HCT116 (cell line): ENCODE measurements around the gene RHOU. TPM values are rescaled to one million over a fixed set of nuclear protein-coding genes. Genes with fewer than 3 reads are reported as not detected.

ENCODE experiments used
- ATAC-seq: fragments of 200-7000 bp; cut with Tn5 transposase; 2 replicates; pipeline ENCODE4 v1.9.1; 2020; ENCODE audit warnings: mild to moderate bottlenecking, moderate library complexity
- BruUV-seq: library from RNA; stranded (reverse); fragments of 400-500 nt; replicated peaks from 2 replicates; lab custom pipeline; 2021; lab: Mats Ljungman, UMichigan
- CTCF ChIA-PET: fragments of 300-600 bp; sonication (Branson Sonifier 250); formaldehyde crosslinking; loops from one replicate; lab custom pipeline; 2021; ENCODE audit warnings: antibody characterized with exemption; lab: Charles Lee
- POLR2A ChIA-PET: fragments of 300-600, 350-600 bp; sonication (Branson Sonifier 250); formaldehyde crosslinking; loops from one replicate; lab custom pipeline; 2021; ENCODE audit warnings: antibody characterized with exemption; lab: Charles Lee
- RAD21 ChIA-PET, 2 experiments: fragments of 300-600 bp; sonication (Branson Sonifier 250); formaldehyde crosslinking; loops; one replicate each; lab custom pipeline; 2023; ENCODE audit warnings: low total read pairs in 2 of 2; ENCODE audit not compliant: uncharacterized antibody in 2 of 2, unreplicated experiment in 2 of 2, low non-redundant PET in 1 of 2; lab: Charles Lee
- DNase-seq: peaks from one replicate; pipeline ENCODE4 v3.0.0-alpha.2; 2010; ENCODE audit warnings: low read depth, low spot score
- H2AFZ ChIP-seq: fragments of 200-600 bp; shearing (Covaris generic), sonication (generic); 2 replicates; pipeline ENCODE4 v1.6.1; 2017; ENCODE audit warnings: low read depth, mixed run types, mixed read lengths, antibody characterized with exemption, low read length; ENCODE audit not compliant: poor library complexity, severe bottlenecking
- H3K27ac ChIP-seq: 2 replicates; pipeline ENCODE4 v1.5.1; 2012; ENCODE audit warnings: low read depth, low read length
- H3K27me3 ChIP-seq: fragments of 200-600 bp; sonication (generic); 2 replicates; pipeline ENCODE4 v1.6.1; 2016; ENCODE audit warnings: mixed run types, low read length, mixed read lengths; ENCODE audit not compliant: insufficient read depth
- H3K36me3 ChIP-seq, 2 experiments: fragments of 200-500 bp in 1 of 2; fragments of 200-600 bp in 1 of 2; sonication (Bioruptor generic) in 1 of 2; sonication (generic) in 1 of 2; 2 replicates each; pipeline versions ENCODE4 v1.5.1 to v1.6.1; 2014 to 2016; ENCODE audit warnings: low read length in 2 of 2, inconsistent platforms in 1 of 2, mixed read lengths in 1 of 2, mixed run types in 1 of 2; ENCODE audit not compliant: insufficient read depth in 2 of 2, control insufficient read depth in 1 of 2
- H3K4me1 ChIP-seq, 2 experiments: fragments of 200-600 bp in 1 of 2; sonication (generic) in 1 of 2; 2 replicates each; pipeline versions ENCODE4 v1.5.1 to v1.6.1; 2012 to 2017; ENCODE audit warnings: low read length in 2 of 2, inconsistent platforms in 1 of 2, mild to moderate bottlenecking in 1 of 2, mixed read lengths in 1 of 2, mixed run types in 1 of 2, moderate library complexity in 1 of 2; ENCODE audit not compliant: insufficient read depth in 2 of 2, control insufficient read depth in 1 of 2
- H3K4me2 ChIP-seq: fragments of 200-600 bp; sonication (generic); 2 replicates; pipeline ENCODE4 v1.6.1; 2017; ENCODE audit warnings: mixed run types, low read length, mixed read lengths
- H3K4me3 ChIP-seq, 2 experiments: fragments of 200-600 bp in 1 of 2; sonication (generic) in 1 of 2; replicated peaks in 1 of 2; 2 replicates each; pipeline ENCODE4 v1.5.1; 2011 to 2016; ENCODE audit warnings: low read length in 2 of 2, control low read depth in 1 of 2, low read depth in 1 of 2, mild to moderate bottlenecking in 1 of 2, mixed read lengths in 1 of 2, mixed run types in 1 of 2
- H3K79me2 ChIP-seq: fragments of 200-600 bp; sonication (generic); 2 replicates; pipeline ENCODE4 v1.6.1; 2017; ENCODE audit warnings: mild to moderate bottlenecking, mixed run types, low read length, moderate library complexity, mixed read lengths; ENCODE audit not compliant: insufficient read depth
- H3K9ac ChIP-seq: fragments of 200-600 bp; sonication (generic); 2 replicates; pipeline ENCODE4 v1.6.1; 2016; ENCODE audit warnings: low read length, mixed read lengths
- H3K9me2 ChIP-seq: fragments of 200-600 bp; sonication (generic), shearing (Covaris generic); 2 replicates; pipeline ENCODE4 v1.6.1; 2017; ENCODE audit warnings: mixed run types, mild to moderate bottlenecking, moderate library complexity; ENCODE audit not compliant: insufficient read depth
- H3K9me3 ChIP-seq, 2 experiments: fragments of 200-500 bp in 1 of 2; fragments of 200-600 bp in 1 of 2; sonication (Bioruptor generic) in 1 of 2; sonication (generic) in 1 of 2; 2 replicates each; pipeline ENCODE4 v1.6.1; 2014 to 2017; ENCODE audit warnings: low read length in 2 of 2, mixed read lengths in 2 of 2, inconsistent platforms in 1 of 2, low read depth in 1 of 2, mild to moderate bottlenecking in 1 of 2, mixed run types in 1 of 2, moderate library complexity in 1 of 2; ENCODE audit not compliant: control insufficient read depth in 1 of 2, insufficient read depth in 1 of 2
- H4K20me1 ChIP-seq: fragments of 200-600 bp; sonication (generic), shearing (Covaris generic); 2 replicates; pipeline ENCODE4 v1.6.1; 2017; ENCODE audit warnings: mixed run types, mild to moderate bottlenecking, moderate library complexity; ENCODE audit not compliant: insufficient read depth
- CBX3 ChIP-seq: IDR thresholded peaks from 2 replicates; pipeline ENCODE4 v1.6.1; 2012; ENCODE audit warnings: low read depth
- CTCF ChIP-seq, 3 experiments: fragments of 200-600 bp in 1 of 3; sonication (generic) in 1 of 3; IDR thresholded peaks in 2 of 3; conservative IDR thresholded peaks in 1 of 3; 2 replicates each; pipeline ENCODE4 v1.5.1; 2012 to 2017; ENCODE audit warnings: low read depth in 2 of 3, low read length in 2 of 3, antibody characterized with exemption in 1 of 3, borderline replicate concordance in 1 of 3, control low read depth in 1 of 3, mild to moderate bottlenecking in 1 of 3, mixed read lengths in 1 of 3, mixed run types in 1 of 3, moderate library complexity in 1 of 3; ENCODE audit not compliant: insufficient read depth in 1 of 3
- EZH2phosphoT487 ChIP-seq: fragments of 200-600 bp; IDR thresholded peaks from 2 replicates; pipeline ENCODE4 v1.6.1; 2018; ENCODE audit warnings: antibody characterized with exemption, borderline replicate concordance
- FOSL1 ChIP-seq: IDR thresholded peaks from 2 replicates; pipeline ENCODE4 v1.6.1; 2012; ENCODE audit warnings: low read depth
- JUND ChIP-seq: IDR thresholded peaks from 2 replicates; pipeline ENCODE4 v1.6.1; 2012
- MAX ChIP-seq: IDR thresholded peaks from 2 replicates; pipeline ENCODE4 v1.6.1; 2012
- POLR2A ChIP-seq: IDR thresholded peaks from 2 replicates; pipeline ENCODE4 v1.7.0; 2011; ENCODE audit warnings: borderline replicate concordance; ENCODE audit not compliant: insufficient read depth, insufficient read length; ENCODE audit errors: extremely low read depth
- SIN3A ChIP-seq: IDR thresholded peaks from 2 replicates; pipeline ENCODE4 v1.6.1; 2012; ENCODE audit warnings: low read depth
- YY1 ChIP-seq: IDR thresholded peaks from 2 replicates; pipeline ENCODE4 v1.6.1; 2011; ENCODE audit warnings: low read length, low read depth, moderate library complexity, mild to moderate bottlenecking; ENCODE audit not compliant: insufficient replicate concordance; ENCODE audit errors: extremely low read depth
- ZNF274 ChIP-seq: fragments of 200-500 bp; sonication (Bioruptor generic); IDR thresholded peaks from 2 replicates; pipeline ENCODE4 v1.6.1; 2014; ENCODE audit warnings: mild to moderate bottlenecking, low read depth, low read length, inconsistent platforms
- intact Hi-C: fragments of 100-400 bp; cut with micrococcal nuclease; formaldehyde crosslinking; loops from 2 replicates; pipeline ENCODE4 v1.10.0; 2022
- total RNA-seq: library from RNA; stranded (reverse); gene quantifications from one replicate; pipeline ENCODE4 v1.2.1, GENCODE V29; 2021; ENCODE audit not compliant: unreplicated experiment
- TF ChIP-seq, protein P1 (sequence below): IDR thresholded peaks from 2 replicates; pipeline ENCODE4 v1.6.1; 2012; ENCODE audit warnings: low read depth

The RHOU gene
- total RNA-seq, 1 experiment from 2014 or later, result 4.0 TPM

GRCh38 chr1:228763561-228763960 lies 28.3 kb downstream of the RHOU start (continued):
- no peak for TF ChIP-seq JUND
- TF ChIP-seq, protein P1, sequence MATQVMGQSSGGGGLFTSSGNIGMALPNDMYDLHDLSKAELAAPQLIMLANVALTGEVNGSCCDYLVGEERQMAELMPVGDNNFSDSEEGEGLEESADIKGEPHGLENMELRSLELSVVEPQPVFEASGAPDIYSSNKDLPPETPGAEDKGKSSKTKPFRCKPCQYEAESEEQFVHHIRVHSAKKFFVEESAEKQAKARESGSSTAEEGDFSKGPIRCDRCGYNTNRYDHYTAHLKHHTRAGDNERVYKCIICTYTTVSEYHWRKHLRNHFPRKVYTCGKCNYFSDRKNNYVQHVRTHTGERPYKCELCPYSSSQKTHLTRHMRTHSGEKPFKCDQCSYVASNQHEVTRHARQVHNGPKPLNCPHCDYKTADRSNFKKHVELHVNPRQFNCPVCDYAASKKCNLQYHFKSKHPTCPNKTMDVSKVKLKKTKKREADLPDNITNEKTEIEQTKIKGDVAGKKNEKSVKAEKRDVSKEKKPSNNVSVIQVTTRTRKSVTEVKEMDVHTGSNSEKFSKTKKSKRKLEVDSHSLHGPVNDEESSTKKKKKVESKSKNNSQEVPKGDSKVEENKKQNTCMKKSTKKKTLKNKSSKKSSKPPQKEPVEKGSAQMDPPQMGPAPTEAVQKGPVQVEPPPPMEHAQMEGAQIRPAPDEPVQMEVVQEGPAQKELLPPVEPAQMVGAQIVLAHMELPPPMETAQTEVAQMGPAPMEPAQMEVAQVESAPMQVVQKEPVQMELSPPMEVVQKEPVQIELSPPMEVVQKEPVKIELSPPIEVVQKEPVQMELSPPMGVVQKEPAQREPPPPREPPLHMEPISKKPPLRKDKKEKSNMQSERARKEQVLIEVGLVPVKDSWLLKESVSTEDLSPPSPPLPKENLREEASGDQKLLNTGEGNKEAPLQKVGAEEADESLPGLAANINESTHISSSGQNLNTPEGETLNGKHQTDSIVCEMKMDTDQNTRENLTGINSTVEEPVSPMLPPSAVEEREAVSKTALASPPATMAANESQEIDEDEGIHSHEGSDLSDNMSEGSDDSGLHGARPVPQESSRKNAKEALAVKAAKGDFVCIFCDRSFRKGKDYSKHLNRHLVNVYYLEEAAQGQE, result no peak
- no peak for TF ChIP-seq YY1
- no peak for TF ChIP-seq FOSL1
- TF ChIP-seq SIN3A, result no peak
- TF ChIP-seq EZH2phosphoT487, result no peak
- TF ChIP-seq, all 23 proteins: peak for 0

GRCh38 chr1:228765168-228765946 lies 30.1 kb downstream of the RHOU start:
- H3K9me2 ChIP-seq, result no peaks in the 10 kb centered on the region
- H2AFZ ChIP-seq, result no peak overlapping the region
- intact Hi-C loops, result no loop called here
- DNase-seq, result no peak
- H3K36me3 ChIP-seq, result no peaks in the 10 kb centered on the region
- H3K9me3 ChIP-seq, result no peaks in the 10 kb centered on the region
- no peaks in the 10 kb centered on the region for H3K79me2 ChIP-seq
- ATAC-seq, result no peak
- H3K4me2 ChIP-seq, result no peak overlapping the region
- RAD21 ChIA-PET, result no interaction called here
- CTCF ChIA-PET, result no interaction called here
- H3K9ac ChIP-seq, result no peak overlapping the region
- H3K27ac ChIP-seq, result no peak overlapping the region
- H3K4me3 ChIP-seq, result no peak overlapping the region
- H3K27me3 ChIP-seq, result no peaks in the 10 kb centered on the region
- POLR2A ChIA-PET, result no interaction called here
- H3K4me1 ChIP-seq, result no peaks in the 10 kb centered on the region
- BruUV-seq, result no TSS peak
- no peaks in the 10 kb centered on the region for H4K20me1 ChIP-seq
- TF ChIP-seq POLR2A (no peak), ZNF274 (no peak), FOSL1 (no peak), CBX3 (no peak), CTCF (IDR thresholded peaks at IDR 0.05 in 2 of 3, conservative IDR thresholded peaks at IDR 0.05 in 1 of 3; ENCODE audit: borderline replicate concordance in 1 of 3, insufficient read depth in 1 of 3, low read depth in 2 of 3, low read length in 2 of 3) (no peak), EZH2phosphoT487 (no peak), MAX (no peak), SIN3A (no peak)
- TF ChIP-seq, protein P1, result no peak
